Activated CD4-positive, CD25-positive, alpha-beta regulatory T cell treated with anti-CD3 and anti-CD28 coated beads, Interleukin-2, amount 50 U/mL, for 16 hours (primary cell): ENCODE data around the gene RLF.

Source experiments
- DNase-seq: peaks from one replicate; pipeline ENCODE4 v3.0.0-alpha.2; 2020; ENCODE audit warnings: low read depth, low spot score

Gene RLF

GRCh38 chr1:40161125-40161887, at the start of gene RLF:
Gene RLF (plus strand): TSS chr1:40161387. CDS start chr1:40161400, 13 bp downstream.
- DNase-seq: peak; percentile 90

GRCh38 chr1:40114400-40114799, 46.8 kb upstream of the RLF start:
- DNase-seq: no peak

- DNase-seq: no peak
Measured at GRCh38 chr1:40120128-40120527, 41.1 kb upstream of the RLF start.

- no peak for DNase-seq
Measured at GRCh38 chr1:40122855-40123254, 38.3 kb upstream of the RLF start.

GRCh38 chr1:40130892-40131291, 30.3 kb upstream of the RLF start:
- DNase-seq: no peak

GRCh38 chr1:40132383-40133311, 28.5 kb upstream of the RLF start:
- DNase-seq: no peak

GRCh38 chr1:40133312-40133665, 27.9 kb upstream of the RLF start:
- DNase-seq: no peak

GRCh38 chr1:40133839-40134238, 27.3 kb upstream of the RLF start:
- DNase-seq: no peak

- no peak for DNase-seq
Measured at GRCh38 chr1:40140211-40140973, 20.8 kb upstream of the RLF start.

- no peak for DNase-seq
Measured at GRCh38 chr1:40141878-40142535, 19.2 kb upstream of the RLF start.

- peak; percentile 39 for DNase-seq
Measured at GRCh38 chr1:40143891-40144575, 17.2 kb upstream of the RLF start.

- DNase-seq: no peak
Measured at GRCh38 chr1:40151457-40152079, 9.6 kb upstream of the RLF start.

- peak; percentile 4 for DNase-seq
Measured at GRCh38 chr1:40153073-40153770, 8.0 kb upstream of the RLF start.

- no peak for DNase-seq
Measured at GRCh38 chr1:40155135-40155534, 6.1 kb upstream of the RLF start.

GRCh38 chr1:40155910-40156309, 5.3 kb upstream of the RLF start:
- no peak for DNase-seq

- DNase-seq: no peak
Measured at GRCh38 chr1:40160806-40161124, 422 bp upstream of the RLF start.

GRCh38 chr1:40161888-40162397, 756 bp downstream of the RLF start:
- DNase-seq: no peak

- no peak for DNase-seq
Measured at GRCh38 chr1:40162753-40163441, 1.7 kb downstream of the RLF start.

- DNase-seq: no peak
Measured at GRCh38 chr1:40167317-40167716, 6.1 kb downstream of the RLF start.
